Cardiac fibroblast (primary cell): ENCODE measurements around the gene CPSF3.

Source experiments
- DNase-seq, 2 donors: peaks; one replicate each; pipeline versions ENCODE4 v3.0.0 to v3.0.0-alpha.2; 2010; ENCODE audit warnings: low read depth in 2 of 2
- H3K4me3 ChIP-seq, 2 donors: replicated peaks in 1 of 2; 1 replicate in 1 of 2; 2 replicates in 1 of 2; pipeline ENCODE4 v1.5.1; 2011; ENCODE audit warnings: low read depth in 2 of 2, low read length in 2 of 2, mild to moderate bottlenecking in 2 of 2, moderate library complexity in 1 of 2
- CTCF ChIP-seq: IDR thresholded peaks from one replicate; pipeline ENCODE4 v1.5.1; 2011; ENCODE audit warnings: low read depth, mild to moderate bottlenecking, low read length, inconsistent platforms

CPSF3 gene

GRCh38 chr2:9398881-9399780 lies 24.3 kb upstream of the CPSF3 start:
- DNase-seq = no peak
- H3K4me3 ChIP-seq = no peak overlapping the region
- no peak for TF ChIP-seq CTCF

- no peak for TF ChIP-seq CTCF
- H3K4me3 ChIP-seq = no peak overlapping the region
- DNase-seq = no peak
Observed at GRCh38 chr2:9400268-9401058, 23.0 kb upstream of the CPSF3 start.

- TF ChIP-seq CTCF = no peak
- no peak overlapping the region for H3K4me3 ChIP-seq
- no peak for DNase-seq
Observed at GRCh38 chr2:9401059-9401547, 22.4 kb upstream of the CPSF3 start.

GRCh38 chr2:9401646-9402371 lies 21.6 kb upstream of the CPSF3 start:
- no peak for TF ChIP-seq CTCF
- DNase-seq = no peak
- no peak overlapping the region for H3K4me3 ChIP-seq

GRCh38 chr2:9403924-9404323 lies 19.5 kb upstream of the CPSF3 start:
- peak; percentile 19 to 51 for DNase-seq
- no peak overlapping the region for H3K4me3 ChIP-seq

More at GRCh38 chr2:9403924-9404323, 19.5 kb upstream of the CPSF3 start:
- no peak for TF ChIP-seq CTCF
